ENCODE measurements around the gene TMEM51. TPM values are rescaled to one million over a fixed set of nuclear protein-coding genes. Genes with fewer than 3 reads are reported as not detected.
A peak's percentile ranks its signal among the peaks of the same experiment; 100 is the strongest.

The TMEM51 gene
- total and polyA plus RNA-seq, 9 donors: 9.4 to 38.5 (median 23.0) TPM

- no peak for DNase-seq
- WGBS, 3 donors: 70 to 89% (median 89%) methylated on average over 4 of the region's 4 CpGs
- no peaks in the 10 kb centered on the region for H3K4me1 ChIP-seq (ENCODE audit: insufficient read depth)
- TF ChIP-seq EP300 (IDR thresholded peaks at IDR 0.05) (no peak), POLR2A (IDR thresholded peaks at IDR 0.05) (no peak), CTCF (IDR thresholded peaks at IDR 0.05) (no peak)
- H3K27me3 ChIP-seq: no peaks in the 10 kb centered on the region
- H3K4me3 ChIP-seq: no peak overlapping the region
- H3K9me3 ChIP-seq: no peaks in the 10 kb centered on the region
- no peaks in the 10 kb centered on the region for H3K36me3 ChIP-seq
- intact Hi-C loops (cut with DNase I): loop anchor here in 1 of 4 donors (10.0 kb wide), 1 partner anchor 46 kb away; the partner anchor contains the start of gene TMEM51
- no peak overlapping the region for H3K27ac ChIP-seq
Observed at GRCh38 chr1:15201221-15201620, 47.7 kb downstream of the TMEM51 start.

GRCh38 chr1:15201849-15202551 lies 48.5 kb downstream of the TMEM51 start:
- Histone ChIP-seq H3K36me3 (no peaks in the 10 kb centered on the region), H3K27ac (no peak overlapping the region), H3K4me3 (no peak overlapping the region), H3K4me1 (ENCODE audit: insufficient read depth) (no peaks in the 10 kb centered on the region), H3K9me3 (no peaks in the 10 kb centered on the region), H3K27me3 (no peaks in the 10 kb centered on the region)
- no peak for DNase-seq
- intact Hi-C loops (cut with DNase I): loop anchor here in 1 of 4 donors (10.0 kb wide), 1 partner anchor 47 kb away; the partner anchor contains the start of gene TMEM51
- WGBS, 3 donors: 80 to 87% (median 83%) methylated on average over 13 of the region's 13 CpGs
- TF ChIP-seq CTCF (IDR thresholded peaks at IDR 0.05) (no peak), EP300 (IDR thresholded peaks at IDR 0.05) (no peak)

- intact Hi-C loops (cut with DNase I): loop anchor here in 1 of 4 donors (10.0 kb wide), 1 partner anchor 50 kb away; the partner anchor contains the start of gene TMEM51
- no peak for DNase-seq
- TF ChIP-seq POLR2A (IDR thresholded peaks at IDR 0.05) (no peak), CTCF (IDR thresholded peaks at IDR 0.05) (no peak), EP300 (IDR thresholded peaks at IDR 0.05) (no peak)
- H3K27ac ChIP-seq: no peak overlapping the region
- no peaks in the 10 kb centered on the region for H3K9me3 ChIP-seq
- no peaks in the 10 kb centered on the region for H3K36me3 ChIP-seq
- H3K4me1 ChIP-seq (ENCODE audit: insufficient read depth): peaks cover 6% of the 10 kb centered on the region
- no peak overlapping the region for H3K4me3 ChIP-seq
- no peaks in the 10 kb centered on the region for H3K27me3 ChIP-seq
- 87 to 92% (median 92%) methylated on average over 7 of the region's 7 CpGs for WGBS, 3 donors
Observed at GRCh38 chr1:15204931-15205330, 51.4 kb downstream of the TMEM51 start.

- WGBS, 3 donors: 86 to 89% (median 89%) methylated on average over 12 of the region's 12 CpGs
- Histone ChIP-seq H3K27me3 (no peaks in the 10 kb centered on the region), H3K9me3 (no peaks in the 10 kb centered on the region), H3K4me1 (ENCODE audit: insufficient read depth) (peaks cover 11% of the 10 kb centered on the region), H3K27ac (no peak overlapping the region), H3K4me3 (no peak overlapping the region), H3K36me3 (no peaks in the 10 kb centered on the region)
- intact Hi-C loops (cut with DNase I): loop anchor here in 1 of 4 donors (10.0 kb wide), 1 partner anchor 51 kb away; the partner anchor contains the start of gene TMEM51
- TF ChIP-seq POLR2A (IDR thresholded peaks at IDR 0.05): no peak
- DNase-seq: peak in 1 of 5 donors; percentile 13
Observed at GRCh38 chr1:15205586-15206346, 52.2 kb downstream of the TMEM51 start.
